HG02610 (cell line): Measurements from ENCODE around the gene DNAI1.
"Not testable (repeated sequence)": the region's sequence is repeated elsewhere in the genome, so short reads cannot be mapped to it uniquely, and the experiment has no call there.

ENCODE experiments used
- ATAC-seq: cut with Tn5 transposase; IDR thresholded peaks from one replicate; pipeline ENCODE4 v1.9.1; 2021; ENCODE audit warnings: mild to moderate bottlenecking, moderate library complexity; ENCODE audit not compliant: unreplicated experiment

Gene DNAI1

DNA sequence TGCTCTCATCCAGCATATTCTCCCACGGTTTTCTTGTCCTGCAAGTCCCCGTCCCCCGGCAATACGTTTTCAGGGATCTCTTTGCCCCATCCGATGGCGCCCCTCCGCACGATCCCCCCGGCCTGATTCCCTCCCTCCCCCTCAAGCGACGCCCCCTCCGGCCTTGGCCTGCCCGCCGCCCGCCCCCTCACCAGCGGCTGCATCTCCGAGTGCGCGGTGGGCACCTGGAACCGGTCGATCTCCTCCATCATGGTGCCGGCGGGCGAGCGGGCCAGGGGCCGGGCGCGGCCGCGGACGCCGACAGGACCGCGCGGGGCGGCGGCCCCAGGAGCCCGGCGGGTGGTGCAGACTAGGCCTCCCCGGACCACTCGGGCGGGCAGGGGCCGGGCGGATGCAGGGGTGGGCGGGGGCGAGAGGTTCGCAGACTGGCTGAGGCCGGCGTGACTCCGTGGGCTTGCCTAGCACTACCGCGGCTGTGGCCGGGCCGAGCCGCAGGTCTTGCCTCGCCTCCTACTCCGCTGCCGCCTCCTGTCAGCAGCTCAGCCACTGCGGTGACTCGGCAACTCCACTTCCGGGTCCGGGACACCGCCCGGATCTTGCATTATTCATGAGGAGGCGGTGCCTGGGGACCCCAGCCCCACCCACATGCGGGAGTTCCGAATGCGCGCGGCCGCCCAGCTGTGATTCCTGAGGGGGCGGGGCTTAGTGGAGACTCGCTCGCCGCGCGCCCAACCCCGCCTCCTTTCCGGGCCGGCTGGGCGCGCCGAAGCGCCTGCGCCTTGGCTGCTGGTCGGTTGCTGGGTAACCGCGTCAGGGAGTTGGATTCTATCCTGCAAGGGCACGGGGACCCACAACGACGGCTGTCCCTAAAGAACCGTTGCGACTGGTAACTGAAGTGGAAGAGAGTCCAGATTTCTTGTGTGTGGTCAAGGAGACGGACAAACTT lies at the start of gene DNAI1, which contains the start of gene FAM219A:
Gene DNAI1, plus strand, starts transcription at position 793 of the 946 bp plus-strand sequence. CDS start 201 bp downstream, outside the sequence.
Gene FAM219A, minus strand, starts transcription at position 558 of the 946 bp plus-strand sequence. Its CDS starts 307 bp downstream, at position 251.
- peak; percentile 98 for ATAC-seq

- no peak for ATAC-seq
Measured at GRCh38 chr9:34409154-34409553, 49.5 kb upstream of the DNAI1 start.

GRCh38 chr9:34412336-34412735 lies 46.3 kb upstream of the DNAI1 start:
- ATAC-seq: no peak

DNA sequence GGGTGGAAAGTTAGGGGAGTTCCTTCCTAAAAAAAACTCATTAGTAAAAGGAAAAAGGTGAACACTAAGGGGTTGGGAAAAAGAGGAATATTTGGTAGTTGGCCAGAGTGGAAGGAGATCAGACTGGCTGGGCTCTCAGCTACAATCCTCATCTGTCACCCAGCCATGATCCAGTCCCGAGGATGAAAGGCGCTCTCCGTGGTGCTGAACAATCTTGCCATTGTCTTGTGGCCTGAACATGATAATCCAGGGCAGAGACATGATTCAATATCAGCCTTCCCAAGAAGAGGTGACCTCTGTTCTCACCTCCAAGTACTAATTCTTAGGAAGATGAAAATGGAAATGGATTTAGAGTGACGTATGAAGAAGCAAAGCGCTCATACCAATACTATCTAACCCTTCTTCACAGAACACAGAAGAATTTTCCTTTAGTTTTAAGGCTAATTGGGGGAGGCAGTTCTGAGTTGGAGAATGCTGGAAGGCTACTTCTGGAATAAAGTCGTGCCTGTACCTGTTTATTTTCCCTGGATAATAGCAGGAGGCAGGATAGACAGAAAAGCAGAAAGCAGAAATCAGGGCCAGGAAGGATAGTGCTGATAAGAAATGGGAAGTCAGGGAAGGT lies 45.3 kb upstream of the DNAI1 start:
- no peak for ATAC-seq

GRCh38 chr9:34417734-34418133 lies 40.9 kb upstream of the DNAI1 start:
- ATAC-seq: no peak

GRCh38 chr9:34419716-34420504 lies 38.7 kb upstream of the DNAI1 start:
- no peak for ATAC-seq

GRCh38 chr9:34426347-34427074 lies 32.1 kb upstream of the DNAI1 start:
- no peak for ATAC-seq

DNA sequence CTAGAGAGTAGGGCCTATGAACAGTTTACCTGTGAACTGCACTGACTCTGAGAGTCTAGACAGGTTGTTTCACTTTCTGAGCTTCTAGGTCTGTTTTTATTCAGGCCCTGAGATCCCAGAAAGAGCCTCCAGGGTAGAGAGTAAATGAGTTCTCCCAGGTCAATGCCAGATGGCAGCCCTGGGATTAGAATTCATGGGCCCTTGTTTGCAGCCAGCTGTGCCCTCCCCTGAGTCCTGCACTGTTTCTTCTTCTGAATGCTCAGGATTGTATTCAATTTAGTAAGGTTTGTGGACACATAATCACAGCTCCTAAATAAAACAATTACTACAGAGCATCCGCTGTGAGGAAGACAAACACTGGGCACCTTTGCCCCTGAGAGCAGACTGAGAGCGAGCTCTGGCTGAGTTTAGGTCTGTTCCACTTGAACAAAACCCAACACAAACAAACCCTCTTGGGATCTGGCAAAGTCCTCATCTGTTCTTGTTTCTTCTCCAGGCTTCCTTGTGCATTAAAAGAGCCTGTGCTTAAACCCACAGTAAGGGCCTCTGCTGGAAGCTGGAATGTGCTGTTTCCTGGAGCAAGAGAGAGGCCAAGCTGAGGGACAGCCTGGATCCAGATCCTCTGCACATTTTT lies 30.2 kb upstream of the DNAI1 start:
- no peak for ATAC-seq

DNA sequence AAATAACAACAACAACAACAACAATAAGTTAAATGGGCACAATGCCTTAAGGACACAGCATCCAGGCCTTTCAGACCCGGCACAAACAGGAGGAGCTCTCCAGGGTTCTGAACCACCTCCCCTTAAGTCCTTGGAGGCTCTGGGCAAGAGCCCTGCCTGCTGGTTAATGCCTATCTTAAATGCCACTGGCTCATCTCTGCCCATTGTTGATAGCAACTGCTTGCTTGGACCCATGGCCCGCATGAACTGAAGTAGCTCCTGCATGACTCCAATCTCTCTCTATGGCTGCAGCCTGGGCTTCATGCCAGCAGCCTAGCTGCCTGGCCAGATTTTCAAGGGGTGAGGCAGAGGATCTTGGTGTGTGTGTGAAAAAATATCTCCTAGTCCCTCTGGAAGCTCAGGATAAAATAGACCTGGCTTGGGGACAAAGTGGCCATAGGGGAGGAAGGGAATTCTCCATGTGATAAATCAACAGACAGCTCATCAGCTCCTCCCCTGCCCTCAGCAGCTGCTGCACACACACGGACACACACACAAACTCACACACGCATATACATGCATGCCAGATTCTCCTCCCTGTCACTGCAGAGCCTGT lies 27.7 kb upstream of the DNAI1 start:
- ATAC-seq: no peak

DNA sequence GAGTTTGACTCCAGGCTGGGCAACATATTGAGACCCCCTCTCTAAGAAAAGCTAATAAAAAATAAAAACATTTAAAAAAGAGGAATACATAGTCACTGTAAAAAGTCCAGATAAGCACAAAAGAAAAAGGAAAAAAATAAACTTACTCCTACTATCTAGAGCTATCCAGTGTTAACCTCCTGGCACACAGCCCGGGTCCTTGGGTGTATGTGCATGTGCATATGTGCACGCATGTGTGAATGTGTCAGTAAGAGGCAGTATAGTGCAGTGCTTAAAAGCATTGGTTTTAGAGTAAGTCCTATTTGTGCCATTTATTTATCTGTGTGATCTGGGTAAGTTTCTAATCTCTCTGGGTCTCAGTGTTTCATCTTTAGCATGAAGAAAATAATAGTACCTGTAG lies 26.9 kb upstream of the DNAI1 start:
- no peak for ATAC-seq

DNA sequence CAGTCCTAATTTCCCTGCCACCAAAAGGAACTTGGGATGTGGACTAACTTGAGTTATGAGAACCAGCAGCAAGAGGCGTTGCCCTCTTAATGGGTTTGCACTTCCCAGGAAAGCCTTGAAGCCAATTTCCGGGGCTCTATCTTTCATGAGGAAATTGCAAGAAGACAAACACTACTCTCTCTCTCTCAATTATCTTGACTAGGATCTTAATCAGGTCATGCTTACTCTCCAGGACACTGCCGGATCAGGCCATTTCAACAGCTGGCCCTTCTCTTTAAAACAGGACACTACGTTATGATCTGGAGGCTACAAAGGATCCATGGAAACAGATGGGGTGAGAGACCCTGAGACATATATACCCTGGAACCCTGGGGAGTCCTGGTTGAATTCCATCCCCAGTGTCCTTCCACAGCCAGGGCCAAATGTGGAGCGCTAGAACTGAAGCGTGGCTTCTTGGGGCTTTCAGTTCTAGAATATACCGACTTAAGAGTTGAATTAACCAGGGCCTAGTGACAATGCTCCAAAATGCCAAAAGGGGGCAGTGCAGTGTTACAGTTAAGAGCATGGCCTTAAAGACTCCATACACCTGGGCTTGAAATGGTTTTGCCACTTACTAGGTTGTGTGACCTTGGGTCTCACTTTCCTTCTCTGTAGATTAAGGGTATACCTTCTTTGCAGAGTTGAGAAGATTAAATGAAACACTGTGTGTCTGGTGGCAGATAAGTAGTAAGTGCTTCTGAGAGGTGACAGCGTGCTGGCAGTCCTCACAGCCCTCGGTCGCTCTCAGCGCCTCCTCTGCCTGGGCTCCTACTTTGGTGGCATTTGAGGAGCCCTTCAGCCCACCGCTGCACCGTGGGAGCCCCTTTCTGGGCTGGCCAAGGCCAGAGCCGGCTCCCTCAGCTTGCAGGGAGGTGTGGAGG lies 21.3 kb upstream of the DNAI1 start:
- ATAC-seq: no peak

DNA sequence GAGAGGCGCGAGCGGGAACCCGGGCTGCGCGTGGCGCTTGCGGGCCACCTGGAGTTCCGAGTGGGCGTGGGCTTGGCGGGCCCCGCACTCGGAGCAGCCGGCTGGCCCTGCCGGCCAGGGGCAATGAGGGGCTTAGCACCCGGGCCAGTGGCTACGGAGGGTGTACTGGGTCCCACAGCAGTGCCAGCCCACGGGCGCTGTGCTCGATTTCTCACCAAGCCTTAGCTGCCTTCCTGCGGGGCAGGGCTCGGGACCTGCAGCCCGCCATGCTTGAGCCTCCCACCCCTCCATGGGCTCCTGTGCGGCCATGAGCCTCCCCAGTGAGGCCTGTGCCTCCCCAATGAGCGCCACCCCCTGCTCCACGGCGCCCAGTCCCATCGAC lies 20.7 kb upstream of the DNAI1 start:
- not testable (repeated sequence) for ATAC-seq

GRCh38 chr9:34438465-34438864 lies 20.1 kb upstream of the DNAI1 start:
- ATAC-seq: not testable (repeated sequence)

DNA sequence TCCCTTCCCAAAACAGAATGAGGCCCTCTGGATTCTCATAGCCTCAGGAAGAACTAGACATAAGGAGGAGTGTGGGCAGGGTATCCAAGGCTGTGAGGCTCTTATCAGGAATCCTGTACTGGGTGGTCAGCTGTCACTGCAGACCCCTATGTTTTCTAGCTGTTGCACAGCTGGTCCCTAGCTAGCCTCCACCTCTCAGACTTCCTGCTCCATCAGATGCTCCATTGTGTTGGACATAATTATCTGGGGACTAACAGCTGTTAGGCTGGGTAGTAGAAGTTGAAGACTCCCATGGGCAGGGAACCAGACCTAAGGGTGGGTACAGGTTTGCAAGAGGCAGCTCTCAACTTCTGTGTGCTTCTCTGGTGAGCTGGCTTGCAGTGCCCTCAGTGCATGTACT lies 18.6 kb upstream of the DNAI1 start:
- ATAC-seq: no peak

DNA sequence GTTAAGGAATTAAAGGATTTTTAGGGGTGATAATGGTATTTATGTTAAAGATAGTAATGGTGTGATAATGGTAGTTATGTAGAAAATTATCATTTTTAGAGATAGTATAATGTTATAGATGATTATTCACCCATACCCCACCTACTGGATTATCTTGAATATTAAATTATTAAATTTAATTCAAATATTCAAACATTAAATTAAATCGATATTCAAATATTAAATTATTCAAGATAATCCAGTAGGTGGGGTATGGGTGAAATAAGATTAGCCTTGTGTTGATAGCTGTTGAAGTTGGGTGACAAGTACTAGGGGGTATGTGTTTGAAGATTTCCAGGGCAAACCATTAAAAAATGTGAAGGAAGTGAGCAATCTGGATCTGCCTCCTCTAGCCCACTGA lies 15.8 kb upstream of the DNAI1 start:
- no peak for ATAC-seq

- no peak for ATAC-seq
Measured at GRCh38 chr9:34443533-34443932, 15.1 kb upstream of the DNAI1 start.

- ATAC-seq: no peak
Measured at GRCh38 chr9:34443976-34444375, 14.6 kb upstream of the DNAI1 start.

- no peak for ATAC-seq
Measured at GRCh38 chr9:34446468-34446891, 12.1 kb upstream of the DNAI1 start.

DNA sequence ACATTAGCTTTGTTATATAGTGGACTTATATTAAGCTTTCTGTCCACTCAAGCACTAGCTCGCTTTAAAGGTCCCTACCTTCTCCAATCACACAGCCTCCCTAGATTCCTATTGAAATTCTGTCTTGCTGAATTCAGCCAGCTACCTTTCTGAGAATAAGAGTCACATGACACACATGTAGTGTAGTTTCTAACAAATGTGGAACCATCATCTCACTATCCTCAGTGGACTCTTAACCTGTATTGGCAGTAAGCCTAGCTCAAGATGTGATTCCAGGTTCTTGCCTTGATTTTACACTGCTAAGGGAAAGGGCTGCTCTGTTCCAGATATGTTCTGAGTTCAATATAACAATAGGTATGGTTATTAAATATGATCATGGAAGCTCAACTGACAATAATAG lies 11.7 kb upstream of the DNAI1 start:
- ATAC-seq: no peak
